ENCODE results near the gene MAT2B. TPM values are rescaled to one million over a fixed set of nuclear protein-coding genes. Genes with fewer than 3 reads are reported as not detected.

MAT2B gene
- polyA plus RNA-seq, 1 donor (not counting 4 experiments of a cell fraction or from before 2014, with no cell fraction given), result 68.5 TPM

DNA sequence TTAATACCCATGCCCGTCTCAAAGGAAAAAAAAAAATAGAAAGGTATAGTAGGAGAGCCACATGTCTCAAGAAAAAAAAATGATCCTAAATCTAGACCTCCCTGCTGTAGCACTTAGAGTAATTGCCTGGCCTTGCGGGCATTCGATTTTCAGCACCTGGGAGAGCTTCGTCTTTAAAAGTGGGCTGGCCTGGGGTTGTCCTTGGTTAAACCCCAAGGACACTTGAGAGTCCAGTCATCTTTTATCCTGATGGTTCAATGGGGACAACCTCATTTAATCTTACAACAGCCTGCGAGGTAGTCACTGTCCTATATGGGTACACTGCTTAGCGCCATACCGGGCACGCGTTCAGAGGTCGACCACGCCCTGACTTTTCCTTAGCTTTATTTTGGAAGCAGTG, 60.1 kb downstream of the MAT2B start:
- TF ChIP-seq, protein P1, sequence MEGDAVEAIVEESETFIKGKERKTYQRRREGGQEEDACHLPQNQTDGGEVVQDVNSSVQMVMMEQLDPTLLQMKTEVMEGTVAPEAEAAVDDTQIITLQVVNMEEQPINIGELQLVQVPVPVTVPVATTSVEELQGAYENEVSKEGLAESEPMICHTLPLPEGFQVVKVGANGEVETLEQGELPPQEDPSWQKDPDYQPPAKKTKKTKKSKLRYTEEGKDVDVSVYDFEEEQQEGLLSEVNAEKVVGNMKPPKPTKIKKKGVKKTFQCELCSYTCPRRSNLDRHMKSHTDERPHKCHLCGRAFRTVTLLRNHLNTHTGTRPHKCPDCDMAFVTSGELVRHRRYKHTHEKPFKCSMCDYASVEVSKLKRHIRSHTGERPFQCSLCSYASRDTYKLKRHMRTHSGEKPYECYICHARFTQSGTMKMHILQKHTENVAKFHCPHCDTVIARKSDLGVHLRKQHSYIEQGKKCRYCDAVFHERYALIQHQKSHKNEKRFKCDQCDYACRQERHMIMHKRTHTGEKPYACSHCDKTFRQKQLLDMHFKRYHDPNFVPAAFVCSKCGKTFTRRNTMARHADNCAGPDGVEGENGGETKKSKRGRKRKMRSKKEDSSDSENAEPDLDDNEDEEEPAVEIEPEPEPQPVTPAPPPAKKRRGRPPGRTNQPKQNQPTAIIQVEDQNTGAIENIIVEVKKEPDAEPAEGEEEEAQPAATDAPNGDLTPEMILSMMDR (optimal IDR thresholded peaks at IDR 0.05 in 1 of 3, IDR thresholded peaks at IDR 0.05 in 1 of 3, conservative IDR thresholded peaks at IDR 0.05 in 1 of 3; ENCODE audit: extremely low read depth in 1 of 3, insufficient read depth in 2 of 3, low read length in 3 of 3), result no peak
- no peak for TF ChIP-seq EZH2 (IDR thresholded peaks at IDR 0.05; ENCODE audit: low read length)
- Histone ChIP-seq H3K4me1 (ENCODE audit: control insufficient read depth, extremely low read depth, insufficient read depth, low read length) (peaks cover 3% of the 10 kb centered on the region), H3K4me2 (ENCODE audit: control insufficient read depth, extremely low read depth, insufficient read depth, low read depth, low read length) (peak overlapping the region; percentile 80), H3K9me3 (ENCODE audit: control insufficient read depth, low read depth, low read length) (no peaks in the 10 kb centered on the region), H3K79me2 (ENCODE audit: control insufficient read depth, insufficient read depth, low read length) (no peaks in the 10 kb centered on the region), H3K36me3 (ENCODE audit: control insufficient read depth in 2 of 2, extremely low read depth in 1 of 2, insufficient read depth in 2 of 2, low read length in 2 of 2) (no peaks in the 10 kb centered on the region), H3K27ac (ENCODE audit: control insufficient read depth, insufficient read depth, low read length) (no peak overlapping the region), H2AFZ (ENCODE audit: control insufficient read depth, low read length) (peak overlapping the region; percentile 34), H3K9ac (ENCODE audit: control insufficient read depth, extremely low read depth, insufficient read depth, low read length) (no peak overlapping the region), H4K20me1 (ENCODE audit: control insufficient read depth, extremely low read depth, insufficient read depth, low read length) (no peaks in the 10 kb centered on the region), H3K27me3 (ENCODE audit: control insufficient read depth, extremely low read depth, insufficient read depth, low read length) (peaks cover 28% of the 10 kb centered on the region), H3K4me3 (ENCODE audit: control insufficient read depth in 2 of 3, extremely low read depth in 1 of 3, insufficient read depth in 2 of 3, low read depth in 1 of 3, low read length in 3 of 3) (peak overlapping the region in 2 of 3 experiments; percentile 23 to 33), H3K9me1 (ENCODE audit: control insufficient read depth, extremely low read depth, insufficient read depth, low read length) (no peaks in the 10 kb centered on the region)
- no peak for FAIRE-seq
- DNase-seq (ENCODE audit: low read depth, low spot score), result no peak
- dilution Hi-C loops (cut with MboI; ENCODE audit: extremely low pct_ligation_motif_present, low sequenced_read_pairs), result loop anchor here (25.0 kb wide), 1 partner anchor 922 kb away; no protein-coding TSS in a partner anchor

GRCh38 chr5:163565931-163566608, 60.7 kb downstream of the MAT2B start:
- no peak for DNase-seq (ENCODE audit: low read depth, low spot score)
- Histone ChIP-seq H2AFZ (ENCODE audit: control insufficient read depth, low read length) (peak overlapping the region; percentile 34), H3K36me3 (ENCODE audit: control insufficient read depth in 2 of 2, extremely low read depth in 1 of 2, insufficient read depth in 2 of 2, low read length in 2 of 2) (no peaks in the 10 kb centered on the region), H3K27me3 (ENCODE audit: control insufficient read depth, extremely low read depth, insufficient read depth, low read length) (peaks cover 28% of the 10 kb centered on the region), H3K4me2 (ENCODE audit: control insufficient read depth, extremely low read depth, insufficient read depth, low read depth, low read length) (peak overlapping the region; percentile 80), H3K27ac (ENCODE audit: control insufficient read depth, insufficient read depth, low read length) (no peak overlapping the region), H3K4me1 (ENCODE audit: control insufficient read depth, extremely low read depth, insufficient read depth, low read length) (peaks cover 3% of the 10 kb centered on the region), H3K9ac (ENCODE audit: control insufficient read depth, extremely low read depth, insufficient read depth, low read length) (no peak overlapping the region), H3K9me3 (ENCODE audit: control insufficient read depth, low read depth, low read length) (no peaks in the 10 kb centered on the region), H3K9me1 (ENCODE audit: control insufficient read depth, extremely low read depth, insufficient read depth, low read length) (no peaks in the 10 kb centered on the region), H3K4me3 (ENCODE audit: control insufficient read depth in 2 of 3, extremely low read depth in 1 of 3, insufficient read depth in 2 of 3, low read depth in 1 of 3, low read length in 3 of 3) (peak overlapping the region in 2 of 3 experiments; percentile 23 to 33), H3K79me2 (ENCODE audit: control insufficient read depth, insufficient read depth, low read length) (no peaks in the 10 kb centered on the region), H4K20me1 (ENCODE audit: control insufficient read depth, extremely low read depth, insufficient read depth, low read length) (no peaks in the 10 kb centered on the region)
- dilution Hi-C loops (cut with MboI; ENCODE audit: extremely low pct_ligation_motif_present, low sequenced_read_pairs), result loop anchor here (25.0 kb wide), 1 partner anchor 921 kb away; no protein-coding TSS in a partner anchor
- no peak for FAIRE-seq
- no peak for TF ChIP-seq EZH2 (IDR thresholded peaks at IDR 0.05; ENCODE audit: low read length)
- TF ChIP-seq, protein P1 (optimal IDR thresholded peaks at IDR 0.05 in 1 of 3, IDR thresholded peaks at IDR 0.05 in 1 of 3, conservative IDR thresholded peaks at IDR 0.05 in 1 of 3; ENCODE audit: extremely low read depth in 1 of 3, insufficient read depth in 2 of 3, low read length in 3 of 3), result peak in 1 of 3 experiments; percentile 34
